AG04450 (cell line): ENCODE measurements around the gene GFRA4. TPM values are rescaled to one million over a fixed set of nuclear protein-coding genes. Genes with fewer than 3 reads are reported as not detected.

Experiments used
- CTCF ChIA-PET: fragments of 300-600, 350-600 bp; formaldehyde crosslinking; extraction: SDS; loops from one replicate; lab custom pipeline; 2022; ENCODE audit warnings: antibody characterized with exemption, inconsistent platforms; lab: Charles Lee
- POLR2A ChIA-PET: fragments of 350-600 bp; formaldehyde crosslinking; extraction: SDS; loops from one replicate; lab custom pipeline; 2021; ENCODE audit warnings: antibody characterized with exemption, inconsistent platforms; lab: Yijun Ruan, JAX
- DNase-seq: peaks from one replicate; pipeline ENCODE4 v3.0.0-alpha.2; 2011; ENCODE audit warnings: low read depth, low spot score
- H3K27ac ChIP-seq: one replicate; pipeline ENCODE4 v1.5.1; 2012; ENCODE audit warnings: low read depth, low read length, control low read depth
- H3K27me3 ChIP-seq: one replicate; pipeline ENCODE4 v1.6.0; 2012; ENCODE audit warnings: low read length; ENCODE audit not compliant: control insufficient read depth, insufficient read depth
- H3K4me3 ChIP-seq: 2 replicates; pipeline ENCODE4 v1.5.1; 2011; ENCODE audit warnings: mild to moderate bottlenecking, low read depth, low read length, control low read depth
- H3K9me3 ChIP-seq: 2 replicates; pipeline ENCODE4 v1.5.1; 2012; ENCODE audit warnings: low read length; ENCODE audit not compliant: control insufficient read depth, insufficient read depth
- polyA plus RNA-seq: library from polyadenylated mRNA; depleted of rRNA; stranded (reverse); fragments of >200 nt; gene quantifications from 2 replicates; pipeline ENCODE4 v1.2.3, GENCODE V29; 2011
- TF ChIP-seq, protein P1 (sequence below): IDR thresholded peaks from 2 replicates; pipeline ENCODE4 v1.5.1; 2011; ENCODE audit warnings: low read depth, low read length, control low read depth, inconsistent platforms

The GFRA4 gene
- polyA plus RNA-seq, 1 experiment: not detected

DNA sequence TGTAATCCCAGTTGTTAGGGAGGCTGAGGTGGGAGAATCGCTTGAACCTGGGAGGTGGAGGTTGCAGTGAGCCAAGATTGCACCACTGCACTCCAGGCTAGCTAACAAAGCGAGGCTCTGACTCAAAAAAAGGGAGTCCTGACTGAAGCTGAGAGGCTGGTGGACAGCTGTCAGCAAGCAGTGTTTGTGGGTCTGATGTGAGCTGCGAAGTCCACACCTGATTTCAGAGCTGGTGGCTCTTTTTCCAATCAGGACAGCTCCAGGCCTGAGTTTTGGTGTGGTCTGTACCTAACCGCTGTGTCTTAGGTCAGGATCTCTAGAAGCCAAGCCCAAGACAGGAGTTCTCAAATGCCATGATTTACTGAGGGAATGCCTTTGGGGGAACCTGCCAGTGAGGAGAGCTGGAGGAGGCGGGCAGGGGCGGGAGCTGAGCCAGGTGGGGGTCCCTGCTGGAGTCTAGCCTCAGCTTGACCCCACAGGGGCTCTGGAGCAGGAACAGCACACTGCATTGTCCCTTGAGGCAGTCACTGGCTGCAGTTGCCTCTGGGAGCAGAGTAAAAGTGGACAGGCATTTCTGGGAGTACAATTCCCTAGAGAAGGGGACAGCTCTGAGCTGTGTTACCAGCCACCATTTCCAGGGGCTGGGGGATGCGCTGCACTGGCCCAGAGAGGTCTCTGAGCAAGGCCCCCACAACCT lies 5.0 kb downstream of the GFRA4 start:
- Histone ChIP-seq H3K27ac (no peak overlapping the region), H3K4me3 (no peak overlapping the region), H3K27me3 (peaks cover 51% of the 10 kb centered on the region), H3K9me3 (peaks cover 3% of the 10 kb centered on the region; the same call in 1 of the 2 replicates)
- TF ChIP-seq, protein P1, sequence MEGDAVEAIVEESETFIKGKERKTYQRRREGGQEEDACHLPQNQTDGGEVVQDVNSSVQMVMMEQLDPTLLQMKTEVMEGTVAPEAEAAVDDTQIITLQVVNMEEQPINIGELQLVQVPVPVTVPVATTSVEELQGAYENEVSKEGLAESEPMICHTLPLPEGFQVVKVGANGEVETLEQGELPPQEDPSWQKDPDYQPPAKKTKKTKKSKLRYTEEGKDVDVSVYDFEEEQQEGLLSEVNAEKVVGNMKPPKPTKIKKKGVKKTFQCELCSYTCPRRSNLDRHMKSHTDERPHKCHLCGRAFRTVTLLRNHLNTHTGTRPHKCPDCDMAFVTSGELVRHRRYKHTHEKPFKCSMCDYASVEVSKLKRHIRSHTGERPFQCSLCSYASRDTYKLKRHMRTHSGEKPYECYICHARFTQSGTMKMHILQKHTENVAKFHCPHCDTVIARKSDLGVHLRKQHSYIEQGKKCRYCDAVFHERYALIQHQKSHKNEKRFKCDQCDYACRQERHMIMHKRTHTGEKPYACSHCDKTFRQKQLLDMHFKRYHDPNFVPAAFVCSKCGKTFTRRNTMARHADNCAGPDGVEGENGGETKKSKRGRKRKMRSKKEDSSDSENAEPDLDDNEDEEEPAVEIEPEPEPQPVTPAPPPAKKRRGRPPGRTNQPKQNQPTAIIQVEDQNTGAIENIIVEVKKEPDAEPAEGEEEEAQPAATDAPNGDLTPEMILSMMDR: no peak
- no peak for DNase-seq
- CTCF ChIA-PET: no interaction called here
- POLR2A ChIA-PET: no interaction called here

DNA sequence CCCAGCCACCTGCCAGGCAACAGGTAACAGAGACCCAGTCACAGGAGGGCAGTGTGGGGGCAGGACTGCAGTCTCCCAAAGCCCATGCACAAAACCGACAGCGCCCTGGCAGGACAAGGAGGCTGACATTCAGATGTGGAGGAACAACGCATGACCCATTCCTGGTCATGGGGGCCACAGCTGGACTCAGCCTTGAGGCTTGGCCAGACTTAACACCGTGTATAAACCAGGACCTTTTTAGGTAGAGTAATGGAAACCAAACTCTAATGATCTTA lies 8.1 kb downstream of the GFRA4 start:
- ChIA-PET CTCF (interaction anchor here (0.6 to 1.0 kb wide), 3 partner anchors 56 to 613 kb away, joined by 3 to 4 read pairs (median 3); no protein-coding TSS in a partner anchor), POLR2A (no interaction called here)
- no peak overlapping the region for H3K27ac ChIP-seq
- TF ChIP-seq, protein P1: no peak
- no peak overlapping the region for H3K4me3 ChIP-seq
- H3K9me3 ChIP-seq: no peaks in the 10 kb centered on the region
- peaks cover 28% of the 10 kb centered on the region for H3K27me3 ChIP-seq
- no peak for DNase-seq

DNA sequence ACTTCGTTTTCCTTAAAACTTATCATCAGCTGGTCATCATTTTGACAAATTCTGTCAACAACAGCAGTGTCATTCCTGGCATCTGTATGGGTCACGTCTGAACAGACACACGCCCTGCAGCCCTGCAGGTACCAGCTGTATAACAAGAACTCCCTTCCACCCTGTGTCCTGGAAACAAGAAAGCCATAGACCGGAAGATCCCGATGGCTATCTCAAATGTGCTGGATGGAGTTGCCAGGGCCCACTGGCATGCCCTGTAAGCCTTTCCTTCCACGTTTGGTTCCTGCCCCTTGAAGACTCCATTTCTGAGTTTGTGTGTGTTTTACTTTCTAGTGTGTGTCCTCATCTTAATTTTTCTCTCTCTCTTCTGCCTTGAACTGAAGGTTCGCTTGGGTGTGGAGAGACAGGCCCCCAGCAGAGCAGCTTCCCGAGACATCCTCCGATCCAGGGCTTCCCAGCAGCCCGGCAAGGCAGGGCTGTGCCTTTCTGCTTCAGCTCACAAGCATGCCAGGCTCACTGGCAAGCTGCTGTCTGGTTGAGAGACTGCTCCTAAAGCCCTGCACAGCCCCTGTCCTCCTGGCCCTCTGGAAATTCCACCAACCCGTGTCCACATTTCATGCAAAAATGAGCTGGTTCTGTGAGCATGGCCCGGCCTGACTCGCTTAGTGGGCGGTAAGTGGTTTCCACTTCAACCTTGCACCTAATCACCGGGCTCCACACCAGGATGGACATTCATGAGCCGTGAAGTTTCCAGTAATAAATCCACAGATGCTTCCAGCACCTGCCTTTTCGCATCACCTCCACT lies 8.7 kb downstream of the GFRA4 start:
- POLR2A ChIA-PET: no interaction called here
- H3K27ac ChIP-seq: no peak overlapping the region
- no peaks in the 10 kb centered on the region for H3K9me3 ChIP-seq
- TF ChIP-seq, protein P1: no peak
- H3K27me3 ChIP-seq: peaks cover 22% of the 10 kb centered on the region
- H3K4me3 ChIP-seq: no peak overlapping the region
- DNase-seq: no peak
- CTCF ChIA-PET: interaction anchor here (0.6 to 1.0 kb wide), 3 partner anchors 57 to 613 kb away, joined by 3 to 4 read pairs (median 3); no protein-coding TSS in a partner anchor

DNA sequence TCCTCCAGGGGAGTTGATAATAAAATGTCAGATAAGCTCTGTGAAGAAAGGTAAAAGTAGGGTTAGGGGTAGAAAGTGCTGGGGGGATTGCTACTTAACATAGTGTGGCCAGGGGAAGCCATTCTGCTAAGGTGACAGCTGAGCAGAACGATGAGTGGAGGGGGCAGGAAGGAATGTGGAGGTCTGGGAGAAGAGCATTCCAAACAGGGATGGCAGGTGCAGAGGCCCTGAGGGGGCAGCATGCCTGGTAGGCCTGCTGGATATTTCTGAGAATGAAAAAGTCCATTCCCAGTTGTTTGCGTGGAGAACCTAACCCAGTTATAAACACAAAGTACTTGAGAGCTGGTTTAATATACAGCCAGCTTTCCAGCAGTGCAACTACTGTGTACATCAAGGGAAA lies 9.3 kb downstream of the GFRA4 start:
- no peak overlapping the region for H3K4me3 ChIP-seq
- ChIA-PET CTCF (no interaction called here), POLR2A (no interaction called here)
- no peak overlapping the region for H3K27ac ChIP-seq
- DNase-seq: no peak
- TF ChIP-seq, protein P1: no peak
- H3K9me3 ChIP-seq: no peaks in the 10 kb centered on the region
- peaks cover 18% of the 10 kb centered on the region for H3K27me3 ChIP-seq
